K562 (cell line): ENCODE data around the gene FCER2.

Source experiments
- ARID3A ChIP-seq: IDR thresholded peaks from 2 replicates; pipeline ENCODE4 v1.6.1; 2012; ENCODE audit warnings: low read depth, low read length, improper control_type of control experiment, borderline replicate concordance
- ATF4 ChIP-seq: fragments of 450-650 bp; formaldehyde crosslinking; IDR thresholded peaks from 2 replicates; pipeline ENCODE4 v1.4.0; 2022; ENCODE audit warnings: mild to moderate bottlenecking, moderate library complexity
- DLX4 ChIP-seq: fragments of 250-450 bp; sonication (Bioruptor Pico); IDR thresholded peaks from 2 replicates; pipeline ENCODE4 v1.6.1; 2021; ENCODE audit warnings: mild to moderate bottlenecking
- E4F1 ChIP-seq: fragments of 250-450 bp; sonication (Bioruptor Pico); IDR thresholded peaks from 2 replicates; pipeline ENCODE4 v1.5.0; 2021; ENCODE audit warnings: mild to moderate bottlenecking, borderline replicate concordance
- EP300 ChIP-seq: IDR thresholded peaks from 2 replicates; pipeline ENCODE4 v1.6.1; 2012; ENCODE audit warnings: low read length, improper control_type of control experiment
- ESRRA ChIP-seq: fragments of 450-650 bp; IDR thresholded peaks from 2 replicates; pipeline ENCODE4 v1.6.1; 2014; ENCODE audit warnings: low read depth, mild to moderate bottlenecking, moderate library complexity, borderline replicate concordance
- KLF10 ChIP-seq: fragments of 250-450 bp; sonication (Bioruptor Pico); IDR thresholded peaks from 2 replicates; pipeline ENCODE4 v1.6.1; 2021; ENCODE audit warnings: matching md5 sums
- MAX ChIP-seq: sonication (generic); formaldehyde crosslinking; IDR thresholded peaks from 2 replicates; pipeline ENCODE4 v1.9.0; 2022; ENCODE audit warnings: mild to moderate bottlenecking, missing genetic modification reagents
- MBD1 ChIP-seq: fragments of 250-450 bp; sonication (Bioruptor Pico); IDR thresholded peaks from 2 replicates; pipeline ENCODE4 v1.8.0; 2022; ENCODE audit warnings: inconsistent platforms
- MEF2A ChIP-seq: IDR thresholded peaks from 2 replicates; pipeline ENCODE4 v1.6.1; 2011; ENCODE audit warnings: low read depth, mild to moderate bottlenecking, low read length, moderate library complexity; ENCODE audit not compliant: control insufficient read depth
- PBX2 ChIP-seq, 2 experiments: IDR thresholded peaks in 1 of 2; conservative IDR thresholded peaks in 1 of 2; 2 replicates each; pipeline ENCODE4 v1.6.1; 2016; ENCODE audit warnings: low read depth in 2 of 2, mild to moderate bottlenecking in 1 of 2, missing compliant biosample characterization in 1 of 2, missing genetic modification characterization in 1 of 2, moderate library complexity in 1 of 2
- RAD51 ChIP-seq: fragments of 450-650 bp; IDR thresholded peaks from 2 replicates; pipeline ENCODE4 v1.7.1; 2016; ENCODE audit warnings: low read depth, mild to moderate bottlenecking, borderline replicate concordance
- RBBP5 ChIP-seq: fragments of 200-600 bp; sonication (generic); IDR thresholded peaks from 2 replicates; pipeline ENCODE4 v1.6.1; 2012; ENCODE audit warnings: borderline replicate concordance, mild to moderate bottlenecking, low read length, control low read depth, inconsistent platforms; ENCODE audit not compliant: insufficient read depth, poor library complexity, severe bottlenecking
- RCOR1 ChIP-seq, 2 experiments: IDR thresholded peaks; 2 replicates each; pipeline ENCODE4 v1.6.1; 2012; ENCODE audit warnings: low read depth in 2 of 2, low read length in 2 of 2, borderline replicate concordance in 1 of 2, improper control_type of control experiment in 1 of 2

- TF ChIP-seq ARID3A, result no peak
- no peak for TF ChIP-seq RCOR1 (IDR thresholded peaks at IDR 0.05; ENCODE audit: borderline replicate concordance in 1 of 2, low read depth in 2 of 2, low read length in 2 of 2)
- TF ChIP-seq MAX (CRISPR knock-in tag), result no peak
- no peak for TF ChIP-seq ATF4 (CRISPR knock-in tag)
- TF ChIP-seq KLF10, result no peak
- no peak for TF ChIP-seq EP300
- TF ChIP-seq MBD1 (CRISPR knock-in tag), result no peak
- no peak for TF ChIP-seq RBBP5
- no peak for TF ChIP-seq PBX2 (CRISPR knock-in tag; IDR thresholded peaks at IDR 0.05; ENCODE audit: low read depth)
- TF ChIP-seq PBX2 (tag; conservative IDR thresholded peaks at IDR 0.05; ENCODE audit: low read depth), result no peak
- TF ChIP-seq DLX4, result no peak
- TF ChIP-seq RAD51, result no peak
- no peak for TF ChIP-seq MEF2A
- no peak for TF ChIP-seq ESRRA
- TF ChIP-seq E4F1 (CRISPR knock-in tag), result no peak
These were observed 38.2 kb downstream of the FCER2 start for GRCh38 chr19:7663706-7664105.
